Natural killer cell (primary cell): ENCODE results near the gene CACNB2. TPM values are rescaled to one million over a fixed set of nuclear protein-coding genes. Genes with fewer than 3 reads are reported as not detected.

Source experiments
- ATAC-seq, 3 donors: fragments of 150-1000 bp in 2 of 3; fragments of 200-7000 bp in 1 of 3; cut with Tn5 transposase; 1 replicate in 1 of 3; 2 replicates in 2 of 3; pipeline ENCODE4 v1.10.0; 2021; ENCODE audit warnings: mild to moderate bottlenecking in 2 of 3, moderate library complexity in 2 of 3
- DNase-seq, 2 donors: peaks; one replicate each; pipeline versions ENCODE4 v3.0.0 to v3.0.0-alpha.2; 2013 to 2021; ENCODE audit warnings: mixed read lengths in 1 of 2
- H3K27ac ChIP-seq: one replicate; pipeline ENCODE4 v1.5.1; 2013; ENCODE audit warnings: mild to moderate bottlenecking, low read length
- H3K27me3 ChIP-seq: one replicate; pipeline ENCODE4 v1.6.1; 2013; ENCODE audit warnings: low read length; ENCODE audit not compliant: control insufficient read depth, insufficient read depth
- H3K36me3 ChIP-seq: one replicate; pipeline ENCODE4 v1.6.1; 2013; ENCODE audit warnings: low read length; ENCODE audit not compliant: control insufficient read depth, insufficient read depth
- H3K4me1 ChIP-seq: one replicate; pipeline ENCODE4 v1.6.1; 2013; ENCODE audit warnings: low read length; ENCODE audit not compliant: control insufficient read depth, insufficient read depth
- H3K4me3 ChIP-seq: one replicate; pipeline ENCODE4 v1.5.1; 2013; ENCODE audit warnings: low read length
- H3K9me3 ChIP-seq: one replicate; pipeline ENCODE4 v1.6.1; 2013; ENCODE audit warnings: low read length; ENCODE audit not compliant: control insufficient read depth, insufficient read depth
- H3K27ac Mint-ChIP-seq, 2 donors: one replicate each; pipeline ENCODE4 v1.8.0; 2022; ENCODE audit warnings: mild to moderate bottlenecking in 2 of 2, mixed read lengths in 2 of 2, moderate library complexity in 1 of 2
- H3K27me3 Mint-ChIP-seq, 2 donors: one replicate each; pipeline ENCODE4 v1.8.0; 2022; ENCODE audit warnings: low read depth in 2 of 2, mixed read lengths in 2 of 2
- H3K36me3 Mint-ChIP-seq: one replicate; pipeline ENCODE4 v1.8.0; 2022; ENCODE audit warnings: mixed read lengths
- H3K4me1 Mint-ChIP-seq, 2 donors: one replicate each; pipeline ENCODE4 v1.8.0; 2022; ENCODE audit warnings: mixed read lengths in 2 of 2
- H3K4me3 Mint-ChIP-seq: one replicate; pipeline ENCODE4 v1.8.0; 2022; ENCODE audit warnings: mild to moderate bottlenecking, moderate library complexity, mixed read lengths
- H3K9me3 Mint-ChIP-seq, 2 donors: one replicate each; pipeline ENCODE4 v1.8.0; 2022; ENCODE audit warnings: mixed read lengths in 2 of 2
- WGBS: methylation state at CpG from one replicate; pipeline ENCODE4 v1.1.7; 2013; ENCODE audit warnings: missing lambda C conversion rate; ENCODE audit not compliant: insufficient coverage; 5-methylcytosine and 5-hydroxymethylcytosine counted together
- intact Hi-C: fragments of 100-400 bp; cut with micrococcal nuclease; formaldehyde crosslinking; loops from one replicate; pipeline ENCODE4 v1.14.2; 2022
- total RNA-seq, 4 donors: library from RNA; stranded (reverse); fragments of 120-200 nt in 1 of 4; gene quantifications; one replicate each; pipeline versions ENCODE4 v1.2.3 to v1.2.4, GENCODE V29; 2013 to 2022
- TF ChIP-seq, protein P1 (sequence below): fragments of 200-600 bp; IDR thresholded peaks from one replicate; pipeline ENCODE4 v1.8.0; 2022; ENCODE audit warnings: antibody characterized with exemption

CACNB2 gene
- total RNA-seq, 3 donors from 2014 or later (not counting 1 experiment from before 2014, with no cell fraction given): not detected

DNA sequence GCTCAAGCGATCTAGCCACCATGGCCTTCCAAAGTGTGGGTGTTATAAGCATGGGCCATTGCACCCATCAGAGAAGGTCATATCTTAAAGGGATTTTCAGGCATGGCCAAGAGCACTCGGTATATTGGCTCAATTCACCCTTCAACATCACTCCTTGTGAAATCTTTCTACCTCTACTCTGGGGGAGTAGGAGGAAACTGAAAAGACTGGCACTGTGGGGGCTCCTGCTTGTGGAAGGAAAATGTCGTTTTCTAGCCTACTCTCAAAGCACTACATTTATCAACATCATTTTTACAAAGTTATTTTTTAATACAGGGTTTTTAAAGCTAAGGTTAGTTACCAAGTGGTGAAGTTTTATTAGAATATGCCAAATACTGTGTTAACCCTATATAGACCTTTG, 42.0 kb upstream of the CACNB2 start:
- Histone ChIP-seq H3K4me1 (no peaks in the 10 kb centered on the region), H3K4me3 (no peak overlapping the region), H3K9me3 (no peaks in the 10 kb centered on the region), H3K27ac (no peak overlapping the region), H3K36me3 (no peaks in the 10 kb centered on the region), H3K27me3 (no peaks in the 10 kb centered on the region)
- DNase-seq (no peak), ATAC-seq (no peak)
- intact Hi-C loops: no loop called here
- 96% methylated on average over 1 of the region's 3 CpGs for WGBS
- no peaks in the 10 kb centered on the region for H3K36me3 Mint-ChIP-seq
- peaks cover 6 to 8% of the 10 kb centered on the region in 2 donors for H3K27me3 Mint-ChIP-seq
- TF ChIP-seq, protein P1, sequence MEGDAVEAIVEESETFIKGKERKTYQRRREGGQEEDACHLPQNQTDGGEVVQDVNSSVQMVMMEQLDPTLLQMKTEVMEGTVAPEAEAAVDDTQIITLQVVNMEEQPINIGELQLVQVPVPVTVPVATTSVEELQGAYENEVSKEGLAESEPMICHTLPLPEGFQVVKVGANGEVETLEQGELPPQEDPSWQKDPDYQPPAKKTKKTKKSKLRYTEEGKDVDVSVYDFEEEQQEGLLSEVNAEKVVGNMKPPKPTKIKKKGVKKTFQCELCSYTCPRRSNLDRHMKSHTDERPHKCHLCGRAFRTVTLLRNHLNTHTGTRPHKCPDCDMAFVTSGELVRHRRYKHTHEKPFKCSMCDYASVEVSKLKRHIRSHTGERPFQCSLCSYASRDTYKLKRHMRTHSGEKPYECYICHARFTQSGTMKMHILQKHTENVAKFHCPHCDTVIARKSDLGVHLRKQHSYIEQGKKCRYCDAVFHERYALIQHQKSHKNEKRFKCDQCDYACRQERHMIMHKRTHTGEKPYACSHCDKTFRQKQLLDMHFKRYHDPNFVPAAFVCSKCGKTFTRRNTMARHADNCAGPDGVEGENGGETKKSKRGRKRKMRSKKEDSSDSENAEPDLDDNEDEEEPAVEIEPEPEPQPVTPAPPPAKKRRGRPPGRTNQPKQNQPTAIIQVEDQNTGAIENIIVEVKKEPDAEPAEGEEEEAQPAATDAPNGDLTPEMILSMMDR: no peak
- H3K4me3 Mint-ChIP-seq: no peak overlapping the region
- no peaks in the 10 kb centered on the region for H3K9me3 Mint-ChIP-seq
- H3K4me1 Mint-ChIP-seq: no peaks in the 10 kb centered on the region
- no peak overlapping the region for H3K27ac Mint-ChIP-seq

DNA sequence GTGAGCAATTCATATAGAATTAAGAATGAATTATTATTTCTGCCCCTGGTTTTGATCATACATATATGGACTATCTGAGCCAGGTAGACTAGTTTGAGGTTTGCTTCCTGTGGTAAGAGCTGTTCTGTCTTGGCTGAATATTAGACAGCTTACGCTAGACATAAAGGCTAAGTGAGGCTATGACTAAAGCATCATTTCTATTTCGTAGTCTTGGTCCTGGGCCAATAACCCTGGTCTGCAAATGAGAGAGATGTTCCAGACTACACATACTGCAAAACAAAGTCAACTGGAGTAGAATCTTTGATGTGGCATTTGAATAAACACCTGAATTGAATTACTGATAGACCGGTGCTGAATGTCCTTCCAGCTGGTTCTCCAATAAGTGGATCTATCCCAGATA, 40.8 kb upstream of the CACNB2 start:
- intact Hi-C loops: no loop called here
- DNase-seq (no peak), ATAC-seq (no peak)
- Histone ChIP-seq H3K36me3 (no peaks in the 10 kb centered on the region), H3K4me1 (no peaks in the 10 kb centered on the region), H3K4me3 (no peak overlapping the region), H3K27ac (no peak overlapping the region), H3K9me3 (no peaks in the 10 kb centered on the region), H3K27me3 (no peaks in the 10 kb centered on the region)
- TF ChIP-seq, protein P1: no peak
- WGBS: 97% methylated on average over 3 of the region's 3 CpGs
- peaks cover 6 to 8% of the 10 kb centered on the region in 2 donors for H3K27me3 Mint-ChIP-seq
- H3K27ac Mint-ChIP-seq: no peak overlapping the region
- no peaks in the 10 kb centered on the region for H3K36me3 Mint-ChIP-seq
- H3K4me1 Mint-ChIP-seq: no peaks in the 10 kb centered on the region
- no peak overlapping the region for H3K4me3 Mint-ChIP-seq
- H3K9me3 Mint-ChIP-seq: no peaks in the 10 kb centered on the region

DNA sequence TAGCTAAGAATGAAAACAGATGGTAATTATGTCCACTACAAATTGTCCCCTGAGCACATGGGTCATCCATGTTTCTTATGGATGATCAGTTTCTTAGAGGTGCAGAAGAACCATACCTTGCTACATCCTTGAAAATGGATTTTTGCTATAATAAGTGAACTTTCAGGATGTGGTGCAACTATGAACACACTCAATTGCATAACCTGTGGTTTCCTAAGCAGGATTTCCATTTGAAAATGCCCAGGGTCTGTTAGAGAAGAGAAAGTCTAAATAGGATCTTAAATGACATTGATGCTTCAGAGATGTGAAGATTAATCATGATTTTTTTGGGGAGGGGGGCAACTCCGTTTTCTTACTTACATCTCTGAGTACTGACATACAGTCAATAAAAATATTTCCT, 39.6 kb upstream of the CACNB2 start:
- intact Hi-C loops: loop anchor here (5.0 kb wide), 1 partner anchor 253 kb away; no protein-coding TSS in a partner anchor
- Mint-ChIP-seq H3K4me3 (no peak overlapping the region), H3K4me1 (no peaks in the 10 kb centered on the region), H3K36me3 (no peaks in the 10 kb centered on the region), H3K27me3 (peaks cover 4 to 8% of the 10 kb centered on the region in 2 donors), H3K9me3 (no peaks in the 10 kb centered on the region), H3K27ac (no peak overlapping the region)
- no peaks in the 10 kb centered on the region for H3K27me3 ChIP-seq
- WGBS: no CpG with 5 or more reads among the region's 1 CpG
- no peak overlapping the region for H3K4me3 ChIP-seq
- H3K9me3 ChIP-seq: no peaks in the 10 kb centered on the region
- H3K36me3 ChIP-seq: no peaks in the 10 kb centered on the region
- H3K4me1 ChIP-seq: no peaks in the 10 kb centered on the region
- no peak for DNase-seq
- no peak overlapping the region for H3K27ac ChIP-seq
- TF ChIP-seq, protein P1: no peak
- ATAC-seq: no peak

DNA sequence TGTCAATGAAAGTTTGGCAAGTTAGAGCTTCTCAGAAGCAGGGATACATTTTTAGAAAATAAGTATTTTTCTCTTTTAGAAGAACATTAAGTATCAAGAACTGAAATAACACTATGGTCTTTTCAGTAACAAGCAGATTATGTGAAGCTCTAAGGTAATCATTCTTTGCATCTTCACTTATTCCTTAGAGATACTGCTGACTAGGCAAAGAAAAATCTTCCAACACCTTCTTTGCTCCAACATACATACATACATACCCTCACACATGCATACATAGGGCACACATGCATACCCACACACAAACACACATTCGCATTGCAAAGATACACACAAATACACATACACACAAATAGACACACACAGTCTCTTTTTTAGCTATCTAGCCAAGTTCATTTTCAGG, 37.8 kb upstream of the CACNB2 start:
- Mint-ChIP-seq H3K27me3 (peaks cover 5 to 8% of the 10 kb centered on the region in 2 donors), H3K9me3 (no peaks in the 10 kb centered on the region), H3K4me1 (no peaks in the 10 kb centered on the region), H3K36me3 (no peaks in the 10 kb centered on the region), H3K27ac (no peak overlapping the region), H3K4me3 (no peak overlapping the region)
- no peaks in the 10 kb centered on the region for H3K36me3 ChIP-seq
- intact Hi-C loops: loop anchor here (5.0 kb wide), 1 partner anchor 255 kb away; no protein-coding TSS in a partner anchor
- no peak overlapping the region for H3K4me3 ChIP-seq
- no peaks in the 10 kb centered on the region for H3K9me3 ChIP-seq
- 89% methylated on average over 1 of the region's 1 CpG for WGBS
- no peak overlapping the region for H3K27ac ChIP-seq
- TF ChIP-seq, protein P1: no peak
- no peaks in the 10 kb centered on the region for H3K4me1 ChIP-seq
- ATAC-seq (no peak), DNase-seq (no peak)
- H3K27me3 ChIP-seq: no peaks in the 10 kb centered on the region
